Thyroid gland (tissue), 4 donors: ENCODE measurements around the gene RBL2. TPM values are rescaled to one million over a fixed set of nuclear protein-coding genes. Genes with fewer than 3 reads are reported as not detected.

Experiments used
- DNase-seq, 2 donors: peaks; one replicate each; pipeline ENCODE4 v3.0.0-alpha.2; 2019
- H3K27ac ChIP-seq, 3 donors: fragments of 200-600 bp; sonication (generic); 1 replicate in 2 of 3; 2 replicates in 1 of 3; pipeline ENCODE4 v1.5.1; 2016 to 2019; ENCODE audit warnings: mild to moderate bottlenecking in 1 of 3, moderate library complexity in 1 of 3
- H3K27me3 ChIP-seq: fragments of 200-600 bp; sonication (generic); one replicate; pipeline ENCODE4 v1.5.1; 2019
- H3K36me3 ChIP-seq, 2 donors: fragments of 200-600 bp; sonication (generic); one replicate each; pipeline ENCODE4 v1.5.1; 2016 to 2019
- H3K4me1 ChIP-seq, 2 donors: fragments of 200-600 bp; sonication (generic); one replicate each; pipeline ENCODE4 v1.5.1; 2017 to 2019
- H3K4me3 ChIP-seq, 3 donors: fragments of 200-600 bp; sonication (generic); replicated peaks in 1 of 3; 1 replicate in 2 of 3; 2 replicates in 1 of 3; pipeline ENCODE4 v1.5.1; 2016; ENCODE audit warnings: mild to moderate bottlenecking in 1 of 3
- H3K9me3 ChIP-seq: fragments of 200-600 bp; sonication (generic); one replicate; pipeline ENCODE4 v1.5.1; 2017
- POLR2A ChIP-seq, 2 donors: fragments of 450-650 bp; IDR thresholded peaks; one replicate each; pipeline ENCODE4 v1.6.1; 2017; ENCODE audit warnings: antibody characterized with exemption in 2 of 2, mild to moderate bottlenecking in 2 of 2, moderate library complexity in 1 of 2
- WGBS, 2 donors: methylation state at CpG; one replicate each; pipeline ENCODE4 v1.1.5; 2017; 5-methylcytosine and 5-hydroxymethylcytosine counted together
- intact Hi-C: fragments of 100-400 bp; cut with DNase I; formaldehyde crosslinking; loops from one replicate; pipeline ENCODE4 v1.15.1; 2023
- total RNA-seq, 4 donors: library from RNA; depleted of rRNA; stranded (reverse); fragments of >200 nt; gene quantifications; one replicate each; pipeline ENCODE4 v1.2.3, GENCODE V29; 2016
- TF ChIP-seq, protein P1 (sequence below), 6 experiments: fragments of 200-600 bp in 3 of 6; fragments of 450-650 bp in 3 of 6; sonication (generic) in 3 of 6; IDR thresholded peaks; one replicate each; pipeline ENCODE4 v1.5.1; 2016 to 2019; ENCODE audit warnings: antibody characterized with exemption in 6 of 6, mild to moderate bottlenecking in 2 of 6, inconsistent platforms in 1 of 6, moderate library complexity in 1 of 6

The RBL2 gene
- total RNA-seq, 4 donors from 2014 or later, result 110 to 166 (median 145) TPM

DNA sequence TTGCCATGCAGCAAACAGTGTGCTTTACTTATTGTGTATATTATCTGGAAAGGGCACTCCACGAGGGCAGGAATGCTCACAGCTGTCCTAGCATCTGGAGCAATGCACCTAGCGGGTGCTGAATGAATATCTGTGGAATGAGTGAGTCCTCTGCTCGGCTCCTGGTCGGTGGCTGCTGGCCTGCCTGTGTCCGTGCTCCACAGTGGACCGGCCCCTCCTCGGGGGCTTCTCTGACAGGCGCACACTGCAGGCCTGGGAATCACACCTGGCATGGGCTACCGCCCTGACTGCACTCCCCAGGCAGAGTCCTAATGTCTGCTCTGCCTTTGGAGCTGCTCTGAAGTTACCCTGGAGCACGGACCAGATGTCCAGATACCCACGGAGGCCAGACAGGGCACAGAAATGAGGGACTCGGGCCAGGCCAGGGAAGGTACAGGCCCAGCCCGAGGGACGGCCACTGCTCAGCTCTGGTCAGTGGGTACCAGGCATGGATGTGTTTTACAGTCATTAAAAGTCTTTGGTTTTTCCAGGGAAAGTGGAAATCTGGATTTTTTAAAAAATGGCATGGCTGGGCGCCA lies 89.8 kb downstream of the RBL2 start:
- TF ChIP-seq, protein P1, sequence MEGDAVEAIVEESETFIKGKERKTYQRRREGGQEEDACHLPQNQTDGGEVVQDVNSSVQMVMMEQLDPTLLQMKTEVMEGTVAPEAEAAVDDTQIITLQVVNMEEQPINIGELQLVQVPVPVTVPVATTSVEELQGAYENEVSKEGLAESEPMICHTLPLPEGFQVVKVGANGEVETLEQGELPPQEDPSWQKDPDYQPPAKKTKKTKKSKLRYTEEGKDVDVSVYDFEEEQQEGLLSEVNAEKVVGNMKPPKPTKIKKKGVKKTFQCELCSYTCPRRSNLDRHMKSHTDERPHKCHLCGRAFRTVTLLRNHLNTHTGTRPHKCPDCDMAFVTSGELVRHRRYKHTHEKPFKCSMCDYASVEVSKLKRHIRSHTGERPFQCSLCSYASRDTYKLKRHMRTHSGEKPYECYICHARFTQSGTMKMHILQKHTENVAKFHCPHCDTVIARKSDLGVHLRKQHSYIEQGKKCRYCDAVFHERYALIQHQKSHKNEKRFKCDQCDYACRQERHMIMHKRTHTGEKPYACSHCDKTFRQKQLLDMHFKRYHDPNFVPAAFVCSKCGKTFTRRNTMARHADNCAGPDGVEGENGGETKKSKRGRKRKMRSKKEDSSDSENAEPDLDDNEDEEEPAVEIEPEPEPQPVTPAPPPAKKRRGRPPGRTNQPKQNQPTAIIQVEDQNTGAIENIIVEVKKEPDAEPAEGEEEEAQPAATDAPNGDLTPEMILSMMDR (IDR thresholded peaks at IDR 0.05), result no peak
- no peak for TF ChIP-seq POLR2A (IDR thresholded peaks at IDR 0.05)
- no peaks in the 10 kb centered on the region for H3K36me3 ChIP-seq
- intact Hi-C loops, result no loop called here
- H3K9me3 ChIP-seq, result no peaks in the 10 kb centered on the region
- no peak overlapping the region for H3K27ac ChIP-seq
- H3K27me3 ChIP-seq, result no peaks in the 10 kb centered on the region
- no peak overlapping the region for H3K4me3 ChIP-seq
- no peak for DNase-seq
- 92 to 96% methylated on average over 6 to 13 of the region's 15 CpGs for WGBS, 2 donors
- H3K4me1 ChIP-seq, result no peaks in the 10 kb centered on the region

DNA sequence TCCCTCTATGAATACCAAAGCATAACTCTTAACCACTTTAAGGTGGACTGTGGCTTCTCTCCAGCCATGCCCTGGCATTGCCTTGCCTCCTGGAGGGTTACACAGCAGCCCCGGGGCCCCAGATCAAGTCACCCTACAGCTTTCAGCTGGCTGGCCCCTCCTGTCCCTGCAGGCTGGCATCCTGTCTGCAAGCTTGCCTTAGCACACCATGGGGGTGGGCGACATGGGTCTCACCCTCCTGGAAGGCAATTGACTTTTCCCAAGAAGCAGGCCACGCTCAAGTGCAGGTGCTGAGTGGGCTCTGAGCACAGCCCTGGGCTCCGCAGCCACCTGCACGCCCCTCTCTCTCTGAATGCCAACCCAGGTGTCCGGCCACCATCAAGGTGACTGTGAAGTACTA lies 94.5 kb downstream of the RBL2 start:
- H3K27ac ChIP-seq, result no peak overlapping the region
- TF ChIP-seq, protein P1 (IDR thresholded peaks at IDR 0.05), result no peak
- no peak for TF ChIP-seq POLR2A (IDR thresholded peaks at IDR 0.05)
- H3K4me3 ChIP-seq, result no peak overlapping the region
- H3K9me3 ChIP-seq, result no peaks in the 10 kb centered on the region
- intact Hi-C loops, result no loop called here
- no peaks in the 10 kb centered on the region for H3K36me3 ChIP-seq
- 63 to 72% methylated on average over 4 of the region's 6 CpGs for WGBS, 2 donors
- H3K27me3 ChIP-seq, result no peaks in the 10 kb centered on the region
- H3K4me1 ChIP-seq, result no peaks in the 10 kb centered on the region
- DNase-seq, result no peak

DNA sequence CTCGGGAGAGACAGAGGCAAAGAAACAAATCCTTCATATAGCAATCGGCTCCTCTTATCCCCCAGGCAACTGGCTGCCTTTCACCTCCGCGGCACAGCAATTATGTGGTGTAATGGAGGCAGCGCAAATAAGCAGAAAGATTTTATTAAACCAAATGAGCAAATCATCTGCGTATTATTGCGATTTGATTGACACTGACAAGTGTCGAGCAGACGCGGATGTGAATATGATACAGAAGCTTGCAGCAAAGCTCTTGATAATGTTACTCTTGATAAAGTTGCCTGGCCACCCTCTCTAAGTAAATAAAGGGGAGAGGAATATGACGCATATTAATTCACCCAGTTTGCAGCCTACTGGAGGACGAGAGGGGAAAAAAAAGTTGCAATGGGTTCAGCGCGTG lies 95.2 kb downstream of the RBL2 start:
- TF ChIP-seq POLR2A (IDR thresholded peaks at IDR 0.05), result no peak
- TF ChIP-seq, protein P1 (IDR thresholded peaks at IDR 0.05), result no peak
- DNase-seq, result no peak
- no peak overlapping the region for H3K27ac ChIP-seq
- no peaks in the 10 kb centered on the region for H3K27me3 ChIP-seq
- no peaks in the 10 kb centered on the region for H3K36me3 ChIP-seq
- 86 to 88% methylated on average over 14 of the region's 14 CpGs for WGBS, 2 donors
- H3K9me3 ChIP-seq, result no peaks in the 10 kb centered on the region
- no peaks in the 10 kb centered on the region for H3K4me1 ChIP-seq
- intact Hi-C loops, result no loop called here
- H3K4me3 ChIP-seq, result no peak overlapping the region

DNA sequence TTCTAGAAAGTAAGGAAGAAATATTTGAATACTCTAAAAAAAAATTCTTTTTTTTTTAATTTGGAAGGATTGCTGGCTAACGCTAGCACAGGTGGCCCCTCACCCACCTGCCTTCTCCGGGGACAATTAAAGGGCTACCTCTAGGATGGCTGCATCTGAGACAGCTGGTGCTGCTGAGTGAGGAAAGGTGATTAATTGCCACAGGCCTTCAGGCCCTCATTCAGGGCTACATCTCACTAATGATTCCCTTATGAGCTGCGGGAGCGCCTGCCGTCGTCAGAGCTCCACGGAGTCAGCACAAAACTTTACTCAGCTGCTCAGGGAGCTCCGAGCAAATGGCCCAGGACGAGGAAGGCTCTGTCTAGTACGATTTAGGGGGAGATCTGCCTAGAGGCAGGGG lies 95.8 kb downstream of the RBL2 start:
- Histone ChIP-seq H3K9me3 (no peaks in the 10 kb centered on the region), H3K36me3 (no peaks in the 10 kb centered on the region), H3K4me3 (no peak overlapping the region), H3K27me3 (no peaks in the 10 kb centered on the region), H3K4me1 (no peaks in the 10 kb centered on the region), H3K27ac (no peak overlapping the region)
- TF ChIP-seq, protein P1 (IDR thresholded peaks at IDR 0.05), result no peak
- TF ChIP-seq POLR2A (IDR thresholded peaks at IDR 0.05), result no peak
- no peak for DNase-seq
- intact Hi-C loops, result no loop called here
- 70 to 77% methylated on average over 3 to 9 of the region's 10 CpGs for WGBS, 2 donors

DNA sequence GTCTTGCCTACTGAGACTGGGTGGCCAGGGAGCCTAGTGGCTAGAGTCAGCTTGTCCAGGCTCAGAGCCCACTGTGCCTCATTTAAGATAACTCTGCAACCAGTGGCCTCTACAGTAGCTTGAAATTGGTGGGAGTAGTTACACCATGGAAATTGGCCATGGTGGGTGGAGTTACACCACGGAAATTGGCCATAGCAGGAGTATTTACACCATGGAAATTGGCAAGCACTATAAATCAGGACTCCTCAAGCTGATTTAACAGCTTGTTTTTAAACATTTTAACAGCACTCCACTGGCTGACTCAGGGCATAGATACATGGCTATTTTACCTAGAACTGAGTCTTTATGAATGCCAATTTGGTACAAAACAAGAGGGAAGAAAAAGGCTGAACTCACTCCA lies 96.5 kb downstream of the RBL2 start:
- Histone ChIP-seq H3K27ac (no peak overlapping the region), H3K27me3 (no peaks in the 10 kb centered on the region), H3K36me3 (no peaks in the 10 kb centered on the region), H3K4me3 (no peak overlapping the region), H3K4me1 (no peaks in the 10 kb centered on the region), H3K9me3 (no peaks in the 10 kb centered on the region)
- TF ChIP-seq, protein P1 (IDR thresholded peaks at IDR 0.05), result no peak
- no peak for TF ChIP-seq POLR2A (IDR thresholded peaks at IDR 0.05)
- 92 to 100% methylated on average over 1 of the region's 1 CpG for WGBS, 2 donors
- intact Hi-C loops, result no loop called here
- DNase-seq, result no peak
